Measurements from ENCODE around the gene SEC14L5.

Gene SEC14L5

GRCh38 chr16:5001571-5001970 is 43.4 kb downstream of the SEC14L5 start:
- Histone ChIP-seq H3K9me3 (ENCODE audit: control insufficient read depth, low read length) (no peaks in the 10 kb centered on the region), H3K4me3 (ENCODE audit: low read length) (no peak overlapping the region), H3K4me1 (ENCODE audit: control insufficient read depth, insufficient read depth, low read length) (no peaks in the 10 kb centered on the region), H3K9ac (ENCODE audit: low read length) (no peak overlapping the region), H3K36me3 (ENCODE audit: control insufficient read depth, insufficient read depth, low read length) (no peaks in the 10 kb centered on the region), H3K27me3 (ENCODE audit: control insufficient read depth, insufficient read depth, low read length) (no peaks in the 10 kb centered on the region)

- Histone ChIP-seq H3K27me3 (ENCODE audit: control insufficient read depth, insufficient read depth, low read length) (no peaks in the 10 kb centered on the region), H3K9me3 (ENCODE audit: control insufficient read depth, low read length) (no peaks in the 10 kb centered on the region), H3K9ac (ENCODE audit: low read length) (no peak overlapping the region), H3K36me3 (ENCODE audit: control insufficient read depth, insufficient read depth, low read length) (no peaks in the 10 kb centered on the region), H3K4me1 (ENCODE audit: control insufficient read depth, insufficient read depth, low read length) (no peaks in the 10 kb centered on the region), H3K4me3 (ENCODE audit: low read length) (no peak overlapping the region)
These were observed 43.9 kb downstream of the SEC14L5 start for GRCh38 chr16:5001986-5002385.

- no peak overlapping the region for H3K9ac ChIP-seq (ENCODE audit: low read length)
- no peaks in the 10 kb centered on the region for H3K4me1 ChIP-seq (ENCODE audit: control insufficient read depth, insufficient read depth, low read length)
- no peaks in the 10 kb centered on the region for H3K9me3 ChIP-seq (ENCODE audit: control insufficient read depth, low read length)
- no peak overlapping the region for H3K4me3 ChIP-seq (ENCODE audit: low read length)
- no peaks in the 10 kb centered on the region for H3K36me3 ChIP-seq (ENCODE audit: control insufficient read depth, insufficient read depth, low read length)
- no peaks in the 10 kb centered on the region for H3K27me3 ChIP-seq (ENCODE audit: control insufficient read depth, insufficient read depth, low read length)
These were observed 44.6 kb downstream of the SEC14L5 start for GRCh38 chr16:5002699-5003143.

GRCh38 chr16:5003211-5003610 is 45.1 kb downstream of the SEC14L5 start:
- no peaks in the 10 kb centered on the region for H3K4me1 ChIP-seq (ENCODE audit: control insufficient read depth, insufficient read depth, low read length)
- H3K4me3 ChIP-seq (ENCODE audit: low read length): no peak overlapping the region
- no peak overlapping the region for H3K9ac ChIP-seq (ENCODE audit: low read length)
- no peaks in the 10 kb centered on the region for H3K9me3 ChIP-seq (ENCODE audit: control insufficient read depth, low read length)
- no peaks in the 10 kb centered on the region for H3K27me3 ChIP-seq (ENCODE audit: control insufficient read depth, insufficient read depth, low read length)
- no peaks in the 10 kb centered on the region for H3K36me3 ChIP-seq (ENCODE audit: control insufficient read depth, insufficient read depth, low read length)

GRCh38 chr16:5003828-5004227 is 45.7 kb downstream of the SEC14L5 start:
- H3K4me3 ChIP-seq (ENCODE audit: low read length): no peak overlapping the region
- H3K9ac ChIP-seq (ENCODE audit: low read length): no peak overlapping the region
- no peaks in the 10 kb centered on the region for H3K9me3 ChIP-seq (ENCODE audit: control insufficient read depth, low read length)
- H3K4me1 ChIP-seq (ENCODE audit: control insufficient read depth, insufficient read depth, low read length): no peaks in the 10 kb centered on the region
- no peaks in the 10 kb centered on the region for H3K27me3 ChIP-seq (ENCODE audit: control insufficient read depth, insufficient read depth, low read length)
- H3K36me3 ChIP-seq (ENCODE audit: control insufficient read depth, insufficient read depth, low read length): no peaks in the 10 kb centered on the region

- Histone ChIP-seq H3K9me3 (ENCODE audit: control insufficient read depth, low read length) (no peaks in the 10 kb centered on the region), H3K4me3 (ENCODE audit: low read length) (no peak overlapping the region), H3K27me3 (ENCODE audit: control insufficient read depth, insufficient read depth, low read length) (no peaks in the 10 kb centered on the region), H3K9ac (ENCODE audit: low read length) (no peak overlapping the region), H3K36me3 (ENCODE audit: control insufficient read depth, insufficient read depth, low read length) (no peaks in the 10 kb centered on the region), H3K4me1 (ENCODE audit: control insufficient read depth, insufficient read depth, low read length) (no peaks in the 10 kb centered on the region)
These were observed 46.2 kb downstream of the SEC14L5 start for GRCh38 chr16:5004311-5004710.

- no peaks in the 10 kb centered on the region for H3K27me3 ChIP-seq (ENCODE audit: control insufficient read depth, insufficient read depth, low read length)
- H3K36me3 ChIP-seq (ENCODE audit: control insufficient read depth, insufficient read depth, low read length): no peaks in the 10 kb centered on the region
- H3K9me3 ChIP-seq (ENCODE audit: control insufficient read depth, low read length): no peaks in the 10 kb centered on the region
- H3K4me1 ChIP-seq (ENCODE audit: control insufficient read depth, insufficient read depth, low read length): no peaks in the 10 kb centered on the region
- no peak overlapping the region for H3K4me3 ChIP-seq (ENCODE audit: low read length)
- H3K9ac ChIP-seq (ENCODE audit: low read length): no peak overlapping the region
These were observed 47.8 kb downstream of the SEC14L5 start for GRCh38 chr16:5005916-5006315.

- no peaks in the 10 kb centered on the region for H3K4me1 ChIP-seq (ENCODE audit: control insufficient read depth, insufficient read depth, low read length)
- no peak overlapping the region for H3K4me3 ChIP-seq (ENCODE audit: low read length)
- H3K36me3 ChIP-seq (ENCODE audit: control insufficient read depth, insufficient read depth, low read length): no peaks in the 10 kb centered on the region
- no peaks in the 10 kb centered on the region for H3K27me3 ChIP-seq (ENCODE audit: control insufficient read depth, insufficient read depth, low read length)
- no peaks in the 10 kb centered on the region for H3K9me3 ChIP-seq (ENCODE audit: control insufficient read depth, low read length)
- H3K9ac ChIP-seq (ENCODE audit: low read length): no peak overlapping the region
These were observed 48.4 kb downstream of the SEC14L5 start for GRCh38 chr16:5006348-5007193.

GRCh38 chr16:5007256-5007655 is 49.1 kb downstream of the SEC14L5 start:
- Histone ChIP-seq H3K9me3 (ENCODE audit: control insufficient read depth, low read length) (no peaks in the 10 kb centered on the region), H3K4me1 (ENCODE audit: control insufficient read depth, insufficient read depth, low read length) (no peaks in the 10 kb centered on the region), H3K4me3 (ENCODE audit: low read length) (no peak overlapping the region), H3K36me3 (ENCODE audit: control insufficient read depth, insufficient read depth, low read length) (no peaks in the 10 kb centered on the region), H3K9ac (ENCODE audit: low read length) (no peak overlapping the region), H3K27me3 (ENCODE audit: control insufficient read depth, insufficient read depth, low read length) (no peaks in the 10 kb centered on the region)

- Histone ChIP-seq H3K36me3 (ENCODE audit: control insufficient read depth, insufficient read depth, low read length) (no peaks in the 10 kb centered on the region), H3K9ac (ENCODE audit: low read length) (no peak overlapping the region), H3K4me3 (ENCODE audit: low read length) (no peak overlapping the region), H3K9me3 (ENCODE audit: control insufficient read depth, low read length) (no peaks in the 10 kb centered on the region), H3K27me3 (ENCODE audit: control insufficient read depth, insufficient read depth, low read length) (no peaks in the 10 kb centered on the region), H3K4me1 (ENCODE audit: control insufficient read depth, insufficient read depth, low read length) (no peaks in the 10 kb centered on the region)
These were observed 50.2 kb downstream of the SEC14L5 start for GRCh38 chr16:5008311-5008731.

GRCh38 chr16:5010576-5011329 is 52.6 kb downstream of the SEC14L5 start:
- no peaks in the 10 kb centered on the region for H3K4me1 ChIP-seq (ENCODE audit: control insufficient read depth, insufficient read depth, low read length)
- H3K9me3 ChIP-seq (ENCODE audit: control insufficient read depth, low read length): no peaks in the 10 kb centered on the region
- no peak overlapping the region for H3K9ac ChIP-seq (ENCODE audit: low read length)
- no peaks in the 10 kb centered on the region for H3K36me3 ChIP-seq (ENCODE audit: control insufficient read depth, insufficient read depth, low read length)
- H3K27me3 ChIP-seq (ENCODE audit: control insufficient read depth, insufficient read depth, low read length): no peaks in the 10 kb centered on the region
- no peak overlapping the region for H3K4me3 ChIP-seq (ENCODE audit: low read length)

- Histone ChIP-seq H3K9me3 (ENCODE audit: control insufficient read depth, low read length) (no peaks in the 10 kb centered on the region), H3K9ac (ENCODE audit: low read length) (no peak overlapping the region), H3K4me1 (ENCODE audit: control insufficient read depth, insufficient read depth, low read length) (no peaks in the 10 kb centered on the region), H3K27me3 (ENCODE audit: control insufficient read depth, insufficient read depth, low read length) (no peaks in the 10 kb centered on the region), H3K4me3 (ENCODE audit: low read length) (no peak overlapping the region), H3K36me3 (ENCODE audit: control insufficient read depth, insufficient read depth, low read length) (no peaks in the 10 kb centered on the region)
These were observed 53.5 kb downstream of the SEC14L5 start for GRCh38 chr16:5011637-5012036.
